ENCODE data around the gene SLC30A4. TPM values are rescaled to one million over a fixed set of nuclear protein-coding genes. Genes with fewer than 3 reads are reported as not detected.

The SLC30A4 gene
- total and polyA plus RNA-seq, 2 of the 8 experiments (the other 6 are each of a cell fraction or from before 2014, with no cell fraction given), result under 0.01 to 0.07 TPM

DNA sequence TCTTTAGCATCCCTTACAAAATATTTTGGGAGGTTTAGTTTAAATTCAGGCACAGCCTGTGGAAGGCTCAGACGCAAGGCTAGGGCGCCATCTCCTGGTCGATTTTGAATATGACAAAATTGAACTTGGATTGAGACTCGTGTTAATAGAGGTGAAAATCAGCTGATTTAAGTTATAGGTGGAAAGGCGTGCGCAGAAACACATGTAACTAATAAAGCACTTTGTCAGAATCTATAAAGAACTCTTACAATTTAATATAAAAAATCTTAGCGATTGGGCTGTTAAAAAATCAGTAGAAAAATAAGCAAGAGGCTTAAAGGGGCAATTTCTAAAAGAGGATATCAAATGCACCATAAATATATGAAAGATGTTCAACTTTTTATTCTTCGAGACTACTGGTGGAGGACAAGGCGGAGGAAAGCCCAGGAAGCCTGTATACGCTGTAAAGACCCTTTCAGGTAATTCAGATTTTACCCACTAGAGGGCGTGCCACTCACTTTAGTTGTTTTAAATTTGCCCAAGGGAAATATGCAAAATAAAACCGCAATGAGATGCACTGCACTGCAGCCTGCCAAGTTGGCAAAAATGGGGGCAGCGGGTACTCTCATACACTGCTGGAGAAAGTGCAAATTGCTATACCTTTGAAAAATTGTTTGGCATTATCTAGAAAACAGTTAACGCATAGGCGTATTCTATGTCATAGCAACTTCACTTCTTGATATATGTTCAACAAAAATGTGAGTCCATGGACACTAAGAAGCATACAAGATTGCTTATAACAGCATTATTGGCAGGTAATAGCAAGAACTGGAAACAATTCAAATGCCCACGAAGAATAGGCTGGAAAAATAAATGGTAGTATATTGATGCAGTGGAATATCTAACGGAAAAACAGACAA, 64.7 kb downstream of the SLC30A4 start:
- Histone ChIP-seq H3K4me1 (replicated peaks in 1 of 4; ENCODE audit: control insufficient read depth in 3 of 4, insufficient read depth in 4 of 4, low read length in 3 of 4) (no peaks in the 10 kb centered on the region), H3K23ac (ENCODE audit: insufficient read length) (no peak overlapping the region), H3K18ac (ENCODE audit: extremely low read depth, low read length) (no peak overlapping the region), H3K36me3 (ENCODE audit: control insufficient read depth in 2 of 4, insufficient read depth in 4 of 4, low read length in 3 of 4) (no peaks in the 10 kb centered on the region), H2BK15ac (ENCODE audit: low read length) (no peak overlapping the region), H3K79me1 (ENCODE audit: low read depth, low read length) (no peaks in the 10 kb centered on the region), H3K9ac (replicated peaks in 1 of 4; ENCODE audit: extremely low read depth in 1 of 4, low read depth in 3 of 4, low read length in 3 of 4) (no peak overlapping the region), H3K14ac (ENCODE audit: insufficient read length) (no peak overlapping the region), H3K9me3 (ENCODE audit: insufficient read depth in 2 of 2, low read depth in 1 of 2, low read length in 1 of 2) (no peaks in the 10 kb centered on the region; a peak in 1 of 4 replicates), H3K23me2 (ENCODE audit: low read depth, low read length) (peaks cover 13% of the 10 kb centered on the region; the same call in 1 of the 2 replicates), H3K79me2 (ENCODE audit: control insufficient read depth in 1 of 2, insufficient read depth in 2 of 2, low read length in 2 of 2) (no peaks in the 10 kb centered on the region), H4K20me1 (replicated peaks in 1 of 2; ENCODE audit: control insufficient read depth in 1 of 2, insufficient read depth in 2 of 2, low read length in 2 of 2) (peaks cover 0 to 6% of the 10 kb centered on the region in 2 experiments), H3K27ac (ENCODE audit: low read depth, low read length) (no peak overlapping the region), H4K91ac (replicated peaks; ENCODE audit: insufficient read length, low read length) (no peak overlapping the region), H2BK20ac (ENCODE audit: low read length) (no peak overlapping the region), H2AFZ (ENCODE audit: low read length) (no peak overlapping the region), H3K4ac (replicated peaks; ENCODE audit: insufficient read length, low read depth, low read length) (no peak overlapping the region), H4K5ac (ENCODE audit: insufficient read length, low read depth, low read length) (no peak overlapping the region), H2BK120ac (replicated peaks; ENCODE audit: low read depth, low read length) (no peak overlapping the region), H3K56ac (replicated peaks; ENCODE audit: insufficient read length, low read depth, low read length) (no peak overlapping the region), H3K4me2 (ENCODE audit: insufficient read depth in 1 of 2, low read depth in 2 of 2, low read length in 2 of 2) (peak overlapping the region in 1 of 2 experiments; percentile 12; a peak in 1 of 4 replicates), H2AK5ac (ENCODE audit: low read depth, low read length) (no peak overlapping the region), H2BK12ac (ENCODE audit: low read depth, low read length) (no peak overlapping the region), H4K8ac (ENCODE audit: extremely low read depth, insufficient read depth, low read length) (no peak overlapping the region), H3K4me3 (ENCODE audit: extremely low read depth in 1 of 4, insufficient read depth in 2 of 4, low read depth in 3 of 4, low read length in 4 of 4) (peak overlapping the region in 1 of 4 experiments; percentile 41; a peak in 3 of 8 replicates), H2BK5ac (ENCODE audit: low read depth, low read length) (no peak overlapping the region), H3K27me3 (replicated peaks in 1 of 4; ENCODE audit: control insufficient read depth in 3 of 4, extremely low read depth in 1 of 4, insufficient read depth in 3 of 4, low read length in 3 of 4) (peaks cover 7 to 15% (median 10%) of the 10 kb centered on the region in 4 experiments)
- 17% methylated on average over 17 of the region's 17 CpGs; no CpG with 5 or more reads in 1 of the 2 experiments for WGBS, 2 experiments (ENCODE audit: extremely low coverage in 1 of 2, insufficient coverage in 1 of 2, insufficient read length in 1 of 2, insufficient replicate concordance in 2 of 2, low coverage in 1 of 2, low lambda C conversion rate in 2 of 2, missing lambda C conversion rate in 1 of 2)
- ChIA-PET CTCF (ENCODE audit: partially characterized antibody) (interaction anchor here (0.5 to 6.6 kb wide), 51 partner anchors 11 to 995 kb away, joined by 3 to 76 read pairs (median 4); partner anchors contain the start of gene BLOC1S6), POLR2A (ENCODE audit: partially characterized antibody) (no interaction called here)
- FAIRE-seq (peak; percentile 39), DNase-seq (ENCODE audit: low read depth in 1 of 2, low spot score in 2 of 2) (peak in 1 of 2 experiments; percentile 84)
- TF ChIP-seq TAF1 (IDR thresholded peaks at IDR 0.05; ENCODE audit: low read depth, low read length) (no peak), SIN3A (conservative IDR thresholded peaks at IDR 0.05 in 1 of 2, IDR thresholded peaks at IDR 0.05 in 1 of 2; ENCODE audit: low read depth in 1 of 2, low read length in 2 of 2) (0 out of 4 replicates have a peak, but pooled peaks of 1 of the 2 experiments have one; percentile 34), NANOG (IDR thresholded peaks at IDR 0.05; ENCODE audit: insufficient read depth, low read depth, low read length, poor library complexity, severe bottlenecking) (no peak), KDM4A (IDR thresholded peaks at IDR 0.05; ENCODE audit: low read depth, low read length, severe bottlenecking) (no peak), CHD2 (IDR thresholded peaks at IDR 0.05; ENCODE audit: low read length) (no peak), CTBP2 (IDR thresholded peaks at IDR 0.05; ENCODE audit: borderline replicate concordance, insufficient read depth, insufficient read length, low read length) (no peak), RAD21 (IDR thresholded peaks at IDR 0.05 in 1 of 2, conservative IDR thresholded peaks at IDR 0.05 in 1 of 2; ENCODE audit: low read depth in 2 of 2, low read length in 2 of 2) (peak; percentile 93), TEAD4 (IDR thresholded peaks at IDR 0.05; ENCODE audit: low read depth, low read length) (0 out of 2 replicates have a peak, but pooled peaks have one; percentile 23), POLR2AphosphoS5 (IDR thresholded peaks at IDR 0.05; ENCODE audit: low read depth, low read length) (no peak), BRCA1 (IDR thresholded peaks at IDR 0.05; ENCODE audit: low read depth, low read length) (no peak), ASH2L (IDR thresholded peaks at IDR 0.05; ENCODE audit: low read length) (no peak)

Measured in H1 (cell line).